ENCODE results near the gene ALS2. TPM values are rescaled to one million over a fixed set of nuclear protein-coding genes. Genes with fewer than 3 reads are reported as not detected.

ALS2 gene
- total and polyA plus RNA-seq, 2 donors (not counting 1 experiment from before 2014, with no cell fraction given) = 1.4 to 16.7 TPM

GRCh38 chr2:201669865-201670264, 110.9 kb downstream of the ALS2 start:
- no peaks in the 10 kb centered on the region for H3K36me3 ChIP-seq (replicated peaks in 1 of 2; ENCODE audit: control extremely low read depth in 1 of 2, control insufficient read depth in 1 of 2, extremely low read depth in 1 of 2, insufficient read depth in 2 of 2, low read length in 1 of 2)
- H3K4me3 Mint-ChIP-seq = no peak overlapping the region
- no peak overlapping the region for H3K9ac ChIP-seq (ENCODE audit: low read length)
- H2AFZ ChIP-seq (ENCODE audit: insufficient read depth, low read depth, low read length, poor library complexity, severe bottlenecking) = no peak overlapping the region
- no peak overlapping the region for H3K4me3 ChIP-seq (ENCODE audit: control extremely low read depth in 1 of 5, extremely low read depth in 1 of 5, insufficient read depth in 1 of 5, low read depth in 2 of 5, low read length in 4 of 5)
- H3K4me1 Mint-ChIP-seq = no peaks in the 10 kb centered on the region
- no peak overlapping the region for H3K4me2 ChIP-seq (replicated peaks; ENCODE audit: low read depth, low read length, poor library complexity, severe bottlenecking)
- no peaks in the 10 kb centered on the region for H3K27me3 ChIP-seq (replicated peaks in 1 of 4; ENCODE audit: control extremely low read depth in 1 of 4, control insufficient read depth in 3 of 4, insufficient read depth in 4 of 4, low read length in 3 of 4)
- no peak overlapping the region for H3K27ac Mint-ChIP-seq
- no peak for TF ChIP-seq CTCF (IDR thresholded peaks at IDR 0.05)
- no peak for TF ChIP-seq EZH2 (IDR thresholded peaks at IDR 0.05; ENCODE audit: borderline replicate concordance, insufficient read depth, low read depth, low read length, poor library complexity, severe bottlenecking)
- H4K20me1 ChIP-seq (ENCODE audit: control insufficient read depth, insufficient read depth, low read length, poor library complexity, severe bottlenecking) = no peaks in the 10 kb centered on the region
- ATAC-seq (ENCODE audit: low read depth) (no peak), DNase-seq (no peak)
- POLR2A ChIA-PET = no interaction called here
- H3K4me1 ChIP-seq (ENCODE audit: control insufficient read depth in 2 of 2, insufficient read depth in 2 of 2, low read length in 2 of 2) = no peaks in the 10 kb centered on the region
- no peaks in the 10 kb centered on the region for H3K79me2 ChIP-seq (ENCODE audit: control insufficient read depth, insufficient read depth, low read length)
- peaks cover 4% of the 10 kb centered on the region for H3K27me3 Mint-ChIP-seq
- CTCF ChIA-PET = no interaction called here
- H3K27ac ChIP-seq (ENCODE audit: low read length in 2 of 2) = no peak overlapping the region
- WGBS (ENCODE audit: insufficient coverage) = no CpG with 5 or more reads among the region's 1 CpG
- no peaks in the 10 kb centered on the region for H3K9me3 Mint-ChIP-seq (ENCODE audit: insufficient read depth)
- intact Hi-C loops (cut with micrococcal nuclease) = no loop called here
- no peaks in the 10 kb centered on the region for H3K9me3 ChIP-seq (ENCODE audit: control extremely low read depth in 1 of 3, control insufficient read depth in 2 of 3, insufficient read depth in 1 of 3, low read length in 2 of 3)

- H3K9ac ChIP-seq (ENCODE audit: low read length) = no peak overlapping the region
- ChIA-PET CTCF (interaction anchor here (1.1 to 1.5 kb wide), 2 partner anchors 509 to 511 kb away, joined by 4 read pairs; no protein-coding TSS in a partner anchor), POLR2A (no interaction called here)
- no peak overlapping the region for H3K4me2 ChIP-seq (replicated peaks; ENCODE audit: low read depth, low read length, poor library complexity, severe bottlenecking)
- no peak overlapping the region for H2AFZ ChIP-seq (ENCODE audit: insufficient read depth, low read depth, low read length, poor library complexity, severe bottlenecking)
- no peaks in the 10 kb centered on the region for H3K9me3 Mint-ChIP-seq (ENCODE audit: insufficient read depth)
- ATAC-seq (ENCODE audit: low read depth) (no peak), DNase-seq (no peak)
- 90% methylated on average over 2 of the region's 3 CpGs for WGBS (ENCODE audit: insufficient coverage)
- no peaks in the 10 kb centered on the region for H3K36me3 ChIP-seq (replicated peaks in 1 of 2; ENCODE audit: control extremely low read depth in 1 of 2, control insufficient read depth in 1 of 2, extremely low read depth in 1 of 2, insufficient read depth in 2 of 2, low read length in 1 of 2)
- H4K20me1 ChIP-seq (ENCODE audit: control insufficient read depth, insufficient read depth, low read length, poor library complexity, severe bottlenecking) = no peaks in the 10 kb centered on the region
- no peak overlapping the region for H3K4me3 ChIP-seq (ENCODE audit: control extremely low read depth in 1 of 5, extremely low read depth in 1 of 5, insufficient read depth in 1 of 5, low read depth in 2 of 5, low read length in 4 of 5)
- H3K4me1 ChIP-seq (ENCODE audit: control insufficient read depth in 2 of 2, insufficient read depth in 2 of 2, low read length in 2 of 2) = no peaks in the 10 kb centered on the region
- no peaks in the 10 kb centered on the region for H3K79me2 ChIP-seq (ENCODE audit: control insufficient read depth, insufficient read depth, low read length)
- no peak overlapping the region for H3K4me3 Mint-ChIP-seq
- H3K27ac ChIP-seq (ENCODE audit: low read length in 2 of 2) = no peak overlapping the region
- intact Hi-C loops (cut with micrococcal nuclease) = no loop called here
- TF ChIP-seq EZH2 (IDR thresholded peaks at IDR 0.05; ENCODE audit: borderline replicate concordance, insufficient read depth, low read depth, low read length, poor library complexity, severe bottlenecking) (no peak), CTCF (IDR thresholded peaks at IDR 0.05) (no peak)
- no peak overlapping the region for H3K27ac Mint-ChIP-seq
- no peaks in the 10 kb centered on the region for H3K4me1 Mint-ChIP-seq
- H3K9me3 ChIP-seq (ENCODE audit: control extremely low read depth in 1 of 3, control insufficient read depth in 2 of 3, insufficient read depth in 1 of 3, low read length in 2 of 3) = no peaks in the 10 kb centered on the region
- H3K27me3 Mint-ChIP-seq = peaks cover 10% of the 10 kb centered on the region
- H3K27me3 ChIP-seq (replicated peaks in 1 of 4; ENCODE audit: control extremely low read depth in 1 of 4, control insufficient read depth in 3 of 4, insufficient read depth in 4 of 4, low read length in 3 of 4) = no peaks in the 10 kb centered on the region
Measured at GRCh38 chr2:201668402-201668910, 112.3 kb downstream of the ALS2 start.

Measured in B cell (primary cell).